Stimulated activated naive CD4-positive, alpha-beta T cell (primary cell): ENCODE results near the gene PPP1R26.
"Not testable (repeated sequence)": the region's sequence is repeated elsewhere in the genome, so short reads cannot be mapped to it uniquely, and the experiment has no call there.

Source experiments
- DNase-seq, 6 experiments: peaks; one replicate each; lab custom pipeline; 2025; lab: John Stamatoyannopoulos, UW

PPP1R26 gene

DNA sequence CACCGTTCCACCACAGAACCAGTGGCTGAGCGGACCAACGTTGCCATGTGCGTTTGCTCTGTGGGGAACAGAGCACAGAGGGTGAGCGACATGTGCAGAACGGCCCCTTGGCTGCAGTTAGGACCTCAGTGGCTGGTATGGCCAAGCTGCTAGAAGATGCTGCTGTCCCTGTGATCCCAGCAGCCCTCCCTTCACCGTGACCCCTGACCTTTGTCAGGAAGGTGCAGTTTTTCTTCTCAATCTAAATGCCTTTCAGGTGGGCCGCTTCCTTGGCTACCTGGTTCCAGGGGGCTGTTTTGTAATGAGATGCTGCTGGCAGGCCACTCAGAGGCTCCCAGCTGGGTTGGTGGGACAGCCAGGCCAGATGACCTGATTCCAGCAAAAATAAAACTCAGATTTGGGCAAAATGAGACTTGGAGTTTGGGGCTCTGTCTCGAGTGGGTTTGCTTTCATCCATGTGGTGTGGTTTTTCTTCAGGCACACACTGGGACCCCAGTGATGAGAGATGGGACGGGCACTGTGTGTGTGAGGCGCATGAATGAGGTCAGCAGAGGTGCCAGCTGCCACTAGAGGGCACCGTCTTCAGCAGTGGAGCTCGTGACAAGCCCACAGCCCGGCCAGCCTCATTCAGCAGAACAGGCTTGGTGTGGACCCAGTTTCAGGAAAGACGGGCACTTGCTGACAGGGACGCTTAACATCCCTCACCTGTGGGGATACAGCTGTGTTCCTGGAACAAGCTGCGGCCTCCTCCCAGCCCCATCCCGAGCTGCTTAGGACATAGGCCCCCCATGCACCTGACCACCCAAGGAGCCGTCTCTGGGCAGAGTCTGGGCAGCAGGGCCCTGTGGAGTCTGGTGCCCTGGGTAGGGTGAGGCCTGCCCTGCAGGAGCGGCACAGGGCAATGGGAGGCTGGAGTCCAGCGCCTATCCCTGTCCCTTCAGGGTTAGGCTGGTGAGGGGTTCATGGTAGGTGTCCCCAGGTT, 25.0 kb downstream of the PPP1R26 start:
- DNase-seq, result peak in 5 of 6 experiments; percentile 4 to 33 (median 24)

DNA sequence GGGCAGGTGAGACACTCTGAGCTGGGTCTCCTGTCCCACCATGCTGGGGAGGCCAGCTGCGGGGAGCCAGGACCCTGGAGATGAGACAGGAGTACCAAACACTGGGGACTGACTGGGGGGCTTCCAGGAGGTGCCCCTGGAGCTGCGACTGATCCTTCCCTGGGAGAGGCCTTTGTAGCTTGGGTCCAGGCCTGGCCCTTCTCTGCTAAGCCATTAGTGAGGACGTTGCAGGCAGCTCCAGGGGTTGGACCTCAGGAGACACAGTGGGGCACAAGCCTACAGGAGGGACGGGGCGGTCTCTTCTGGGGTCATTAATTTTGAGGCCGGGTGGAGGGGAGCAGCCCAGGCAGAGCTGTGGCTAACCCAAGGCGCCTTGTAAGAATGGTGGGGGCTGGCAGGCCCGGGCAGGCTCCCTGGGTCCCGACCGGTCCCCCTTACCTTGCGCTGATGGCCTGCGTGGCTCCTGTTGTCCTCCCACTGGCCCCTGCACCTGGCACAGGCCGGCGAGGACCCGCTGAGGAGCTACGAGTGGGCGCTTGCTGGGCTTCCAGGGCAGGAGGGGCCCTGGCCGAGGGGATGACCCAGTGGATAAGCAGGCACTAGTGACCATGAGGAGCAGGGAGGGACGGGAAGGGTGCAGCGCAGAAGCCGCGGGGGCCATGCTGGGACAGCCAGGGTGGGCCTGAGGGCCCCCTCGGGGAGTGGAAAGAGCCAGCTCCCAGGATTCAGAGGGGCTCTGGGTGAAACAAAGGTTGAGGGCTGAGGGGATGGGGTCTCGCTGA, 26.0 kb downstream of the PPP1R26 start:
- no peak for DNase-seq

DNA sequence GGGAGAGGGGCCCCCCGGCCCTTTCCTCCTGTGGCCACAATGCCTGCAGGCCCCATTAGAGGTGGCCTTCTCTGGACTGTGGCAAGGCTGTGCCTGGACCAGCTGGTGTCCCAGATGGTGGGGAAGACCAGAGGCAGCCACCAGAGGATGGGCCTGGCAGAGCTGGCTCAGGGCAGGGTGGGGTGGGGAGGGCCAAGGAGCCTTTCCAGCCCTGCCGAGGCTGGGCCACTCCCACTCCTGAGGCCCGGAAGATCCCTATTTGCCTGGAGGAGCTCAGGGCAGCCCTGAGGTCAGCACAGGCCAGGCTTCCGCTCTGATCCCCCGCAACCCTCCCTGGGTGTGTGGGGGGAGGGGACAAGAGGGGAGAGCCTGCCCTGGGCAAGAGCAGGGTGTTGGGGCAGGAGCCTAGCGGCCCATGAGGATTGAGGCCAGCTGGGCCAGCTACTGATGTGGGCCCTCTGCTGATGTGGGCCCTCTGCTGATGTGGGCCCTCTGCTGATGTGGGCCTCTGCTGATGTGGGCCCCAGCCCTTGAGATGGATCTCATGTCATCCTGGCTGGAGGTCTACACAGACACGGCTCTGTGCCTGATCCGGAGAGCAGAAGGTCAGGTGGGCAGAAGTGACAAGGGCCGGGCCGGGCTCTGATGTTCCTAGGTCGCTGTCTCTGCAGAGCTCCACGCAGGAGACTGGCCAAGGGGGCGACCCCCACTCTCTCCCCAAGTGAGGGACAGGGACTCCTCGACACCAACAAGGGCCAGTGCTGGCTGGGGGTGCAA, 26.9 kb downstream of the PPP1R26 start:
- no peak for DNase-seq

DNA sequence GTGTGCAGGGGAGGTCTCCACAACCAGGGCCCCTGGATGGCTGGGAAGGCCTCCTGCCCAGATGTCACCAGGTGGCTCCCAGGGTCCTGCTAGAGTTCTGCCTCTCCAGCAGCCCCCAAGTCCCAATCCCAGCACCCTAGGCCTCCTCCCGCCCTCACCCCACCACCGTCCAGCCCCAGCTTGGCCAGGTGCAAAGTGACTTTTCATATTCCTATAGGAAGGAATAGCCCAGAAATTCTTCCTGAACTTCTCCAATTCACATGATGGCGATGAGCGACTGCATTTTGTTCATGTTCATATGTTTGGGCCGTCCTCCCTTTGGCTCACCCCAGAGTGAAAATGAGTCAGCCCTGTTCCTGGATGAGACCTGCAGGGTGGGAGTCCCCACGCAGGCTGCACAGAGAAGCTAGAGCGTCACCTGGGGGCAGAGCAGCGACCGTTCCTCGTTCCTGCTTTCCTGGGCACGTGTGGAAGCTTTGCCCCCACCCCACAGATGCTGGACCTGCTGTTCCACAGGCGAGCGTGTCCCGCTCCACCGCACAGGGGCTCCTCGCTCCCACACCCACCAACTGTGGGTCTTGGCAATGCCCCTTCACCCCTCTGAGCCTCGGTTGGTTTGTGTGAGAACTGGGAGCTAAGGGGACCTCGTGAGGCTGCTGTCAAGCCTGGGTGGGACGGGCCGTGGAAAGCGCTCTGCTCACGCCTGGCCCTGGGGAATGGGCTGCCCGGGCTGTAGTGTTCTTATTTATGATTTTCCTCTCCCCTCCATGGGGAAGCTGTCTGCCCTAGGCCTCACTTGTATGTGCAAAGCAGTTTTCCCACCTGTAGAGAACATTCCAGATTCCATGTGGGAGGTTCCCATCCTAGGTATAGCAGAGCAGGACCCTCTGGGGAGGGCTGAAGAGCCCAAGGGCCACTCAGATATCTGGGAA, 27.8 kb downstream of the PPP1R26 start:
- DNase-seq, result no peak

DNA sequence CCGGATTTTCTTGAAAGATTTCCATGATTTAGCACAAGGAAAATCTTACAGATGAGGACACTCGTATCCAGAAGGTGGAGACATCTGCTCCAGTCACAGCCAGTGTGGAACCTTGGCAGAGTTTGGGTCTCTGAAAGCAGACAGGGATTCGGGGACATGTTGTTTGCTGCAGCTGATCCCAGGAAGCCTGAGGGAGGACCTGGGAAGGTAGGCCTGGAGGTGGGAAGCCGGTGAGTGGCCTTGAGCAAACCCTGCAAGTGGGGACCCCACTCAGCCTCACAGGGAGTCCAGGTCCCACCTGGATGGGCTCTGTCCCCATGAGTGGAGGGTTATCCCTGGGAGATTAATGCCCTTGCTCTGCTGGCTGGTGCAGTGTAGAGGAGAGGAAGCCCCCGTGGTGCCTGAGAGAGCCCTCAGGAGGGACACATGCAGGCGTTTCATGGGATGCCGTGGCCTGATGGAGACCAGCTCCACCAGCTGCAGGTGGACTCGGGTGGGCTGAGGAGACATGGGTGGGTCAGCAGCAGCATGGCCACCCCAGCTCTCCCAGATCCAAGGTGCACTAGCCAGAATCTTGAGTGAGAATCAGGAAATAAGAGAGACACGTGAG, 28.7 kb downstream of the PPP1R26 start:
- no peak for DNase-seq

DNA sequence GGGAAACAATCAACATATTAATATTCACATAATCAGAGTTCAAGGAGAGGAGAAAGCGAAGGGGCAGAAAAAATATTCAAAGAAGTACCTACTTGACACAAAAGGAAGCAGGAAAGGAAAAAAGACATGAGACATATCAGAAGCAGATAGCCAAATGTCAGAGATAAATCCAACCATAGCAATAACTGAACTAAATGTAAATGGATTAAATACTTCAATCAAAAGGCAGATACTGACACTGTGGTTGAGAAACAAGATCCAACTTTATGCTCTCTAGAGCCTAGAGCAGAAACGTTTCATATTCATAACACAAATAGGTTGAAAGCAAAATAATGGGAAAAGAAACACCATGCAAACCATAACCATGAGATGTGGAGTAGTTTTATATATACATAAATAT, 29.9 kb downstream of the PPP1R26 start:
- no peak for DNase-seq

DNA sequence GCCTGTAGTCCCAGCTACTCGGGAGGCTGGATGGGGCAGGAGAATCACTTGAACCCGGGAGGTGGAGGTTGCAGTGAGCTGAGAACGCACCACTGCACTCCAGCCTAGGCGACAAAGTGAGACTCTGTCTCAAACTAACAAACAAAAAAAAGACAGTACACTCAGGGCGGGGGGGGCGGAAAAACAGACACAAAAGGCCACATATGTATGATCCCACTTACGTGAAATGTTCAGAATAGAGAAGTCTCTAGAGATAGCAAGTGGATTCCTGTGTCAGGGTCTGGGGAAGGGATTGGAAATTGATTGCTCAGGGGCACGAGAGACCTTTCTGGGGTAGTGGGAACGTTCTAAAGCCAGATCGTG, 32.6 kb downstream of the PPP1R26 start:
- DNase-seq, result no peak

DNA sequence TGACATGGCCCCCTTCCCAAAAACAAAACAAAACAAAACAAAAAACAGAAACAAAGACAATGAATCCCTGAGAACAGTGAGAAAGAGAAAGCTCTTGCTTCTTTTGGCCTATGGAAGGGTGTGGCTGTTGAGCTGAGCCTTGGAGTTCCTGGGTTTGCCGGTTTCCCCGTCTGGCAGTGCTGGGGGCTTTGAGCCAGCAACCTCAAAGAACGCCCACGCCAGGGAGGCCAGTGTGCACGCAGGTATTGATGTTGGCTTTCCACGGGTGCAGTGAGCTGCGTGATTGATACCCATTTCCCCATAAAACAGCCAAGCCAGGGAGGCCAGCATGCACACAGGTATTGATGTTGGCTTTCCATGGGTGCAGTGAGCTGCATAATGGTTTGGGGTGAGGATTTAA, 33.3 kb downstream of the PPP1R26 start:
- DNase-seq, result no peak

DNA sequence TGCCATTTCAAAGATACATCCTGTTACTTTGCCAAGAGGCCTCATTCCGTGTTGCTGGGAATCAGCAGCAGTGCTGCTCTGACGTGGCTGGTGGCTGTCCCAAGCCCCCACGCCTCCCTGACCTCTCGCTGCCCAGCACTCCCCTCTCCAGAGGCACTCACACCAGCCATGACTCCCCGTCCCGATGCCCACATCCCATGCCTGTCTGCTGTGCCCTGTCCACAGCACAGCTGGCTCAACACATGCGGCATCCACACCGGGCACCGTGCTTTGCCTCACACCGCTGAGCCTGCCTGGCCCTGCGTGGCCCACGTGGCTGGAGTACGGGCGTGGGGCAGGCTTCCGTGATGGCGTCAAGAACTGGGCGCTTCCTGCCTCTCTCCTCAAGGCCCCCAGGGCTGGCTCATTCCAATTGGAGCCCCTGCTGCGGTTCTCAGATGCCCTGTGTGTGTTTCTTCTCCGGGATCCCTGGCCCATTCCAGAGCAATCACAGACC, 33.8 kb downstream of the PPP1R26 start:
- DNase-seq, result no peak

DNA sequence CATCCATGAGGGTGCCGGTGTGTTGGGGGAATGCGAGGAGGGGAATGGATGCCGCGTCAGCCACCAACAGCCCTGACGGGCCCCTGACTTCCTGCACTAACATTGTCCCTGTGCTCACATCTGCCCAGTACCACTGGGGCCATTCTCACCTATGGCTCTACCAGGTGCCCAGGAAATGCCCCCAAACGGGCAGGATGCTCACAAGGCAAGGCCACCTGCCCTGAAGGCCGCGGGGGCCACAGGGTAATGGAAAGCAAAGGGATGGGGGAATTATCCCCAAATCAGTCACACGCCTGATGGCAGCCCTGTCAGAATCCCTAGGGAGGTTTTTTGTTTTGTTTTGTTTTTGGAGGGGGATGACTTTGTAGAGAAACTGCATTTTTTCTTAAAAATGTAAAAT, 34.3 kb downstream of the PPP1R26 start:
- not testable (repeated sequence) for DNase-seq

DNA sequence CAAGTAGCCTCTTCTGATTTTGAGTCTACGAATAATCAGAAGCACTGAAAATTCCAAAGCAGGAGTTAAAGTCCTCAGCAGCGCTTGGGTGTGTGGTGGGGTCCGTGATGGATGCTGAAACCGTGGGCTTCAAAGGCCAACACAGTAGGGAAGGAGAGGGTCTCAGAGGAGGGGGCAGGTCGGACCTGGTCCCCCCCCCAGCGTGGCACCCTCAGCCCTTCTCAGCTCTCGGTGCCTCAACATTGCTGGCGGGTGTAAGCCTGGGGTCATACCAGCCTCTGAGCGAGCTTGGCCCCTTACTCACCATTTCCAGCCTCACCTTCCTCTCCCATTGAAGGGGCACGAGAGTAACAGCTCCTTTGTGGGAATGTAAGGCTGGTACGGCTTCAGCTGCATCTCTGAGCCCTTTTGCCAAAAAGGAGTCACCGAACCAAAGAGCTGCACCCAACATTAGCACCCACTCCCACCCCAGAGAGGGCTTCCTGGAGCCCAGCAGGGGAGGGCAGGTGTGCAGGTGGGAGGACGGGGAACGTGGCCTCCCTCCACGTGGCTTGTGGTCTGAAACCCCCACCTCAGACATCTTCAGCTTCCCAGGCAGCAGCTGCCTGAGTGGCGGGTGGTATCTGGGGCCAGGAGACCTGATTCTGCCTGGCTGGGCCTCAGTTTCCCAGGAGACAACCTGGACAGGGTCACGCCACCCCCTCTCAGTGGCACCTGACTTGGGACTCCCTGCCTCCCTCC, 34.9 kb downstream of the PPP1R26 start:
- DNase-seq, result no peak

DNA sequence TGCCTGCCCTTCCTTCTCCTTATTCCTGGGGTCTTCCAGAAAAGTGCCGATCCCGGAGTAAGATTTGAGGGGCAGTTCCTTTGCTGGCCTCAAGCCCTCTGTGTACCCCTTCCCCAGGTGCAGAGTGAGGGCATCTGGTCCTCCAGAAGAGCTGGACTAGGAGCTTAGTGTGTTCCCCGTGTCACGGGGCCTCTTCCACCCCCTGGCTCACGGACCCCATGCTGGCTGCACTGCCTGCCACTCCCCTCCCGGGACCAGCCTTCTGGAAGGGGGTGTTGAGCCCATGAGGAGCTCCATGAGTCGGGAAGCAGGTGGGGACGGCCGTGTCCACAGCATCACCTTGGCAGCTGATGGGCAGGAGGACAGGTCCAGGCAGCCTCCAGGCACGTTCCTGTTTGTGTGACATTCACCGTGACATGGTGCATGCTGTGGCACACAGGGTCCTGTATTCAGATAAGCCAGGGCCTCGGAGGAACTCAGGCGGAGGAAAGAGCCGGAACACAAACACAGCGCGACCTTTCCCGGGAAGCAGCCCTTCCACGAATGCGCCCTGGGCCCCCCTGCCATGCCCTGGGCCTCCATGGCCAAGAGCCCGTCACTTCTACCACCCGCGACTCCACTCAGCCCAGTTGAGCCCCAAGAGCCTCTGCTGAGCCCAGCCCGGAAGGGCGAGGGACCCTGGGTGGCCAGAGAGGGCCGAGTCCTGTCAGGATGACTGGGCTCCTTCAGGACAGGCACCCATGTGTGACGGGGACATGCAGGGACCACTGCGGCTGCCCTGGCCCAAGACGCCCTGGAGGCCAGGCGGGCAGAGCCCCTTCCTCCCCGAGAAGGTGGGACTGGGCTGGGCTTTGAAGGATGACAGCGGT, 35.7 kb downstream of the PPP1R26 start:
- DNase-seq, result no peak

DNA sequence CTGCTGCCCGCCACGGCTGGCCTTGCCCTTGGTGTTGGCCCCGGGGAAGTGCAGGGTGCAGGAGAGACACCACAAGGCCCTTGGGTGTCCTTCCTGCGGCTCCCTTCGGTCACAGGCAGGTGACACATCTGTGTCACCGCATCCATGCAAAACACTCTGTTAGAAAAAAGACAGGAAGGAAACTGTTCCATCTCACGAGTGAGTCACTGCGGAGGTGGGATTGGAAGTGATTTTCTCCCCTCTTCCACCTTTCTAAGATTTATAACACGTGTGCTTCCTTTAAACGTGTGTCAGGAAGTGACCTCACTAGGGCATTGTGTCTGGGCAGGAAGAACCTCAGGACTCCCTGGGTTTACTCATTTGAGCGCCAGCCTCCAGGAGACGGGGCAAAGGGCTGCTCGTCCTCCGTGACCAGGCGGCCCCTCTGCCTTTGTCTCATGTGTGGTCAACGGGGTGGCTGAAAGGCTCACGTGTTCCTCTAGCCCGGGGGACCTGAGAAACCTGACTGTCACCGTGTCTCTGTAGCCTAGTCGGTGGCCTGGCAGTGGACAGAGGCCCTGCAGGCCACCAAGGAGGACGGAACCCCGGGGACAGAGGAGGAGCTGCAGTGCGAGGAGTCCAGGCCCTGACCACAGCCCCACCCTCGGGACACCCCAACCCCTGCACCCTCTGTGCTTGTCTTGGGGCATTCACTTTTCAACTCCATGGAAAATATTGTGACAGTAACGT, 36.7 kb downstream of the PPP1R26 start:
- no peak for DNase-seq

DNA sequence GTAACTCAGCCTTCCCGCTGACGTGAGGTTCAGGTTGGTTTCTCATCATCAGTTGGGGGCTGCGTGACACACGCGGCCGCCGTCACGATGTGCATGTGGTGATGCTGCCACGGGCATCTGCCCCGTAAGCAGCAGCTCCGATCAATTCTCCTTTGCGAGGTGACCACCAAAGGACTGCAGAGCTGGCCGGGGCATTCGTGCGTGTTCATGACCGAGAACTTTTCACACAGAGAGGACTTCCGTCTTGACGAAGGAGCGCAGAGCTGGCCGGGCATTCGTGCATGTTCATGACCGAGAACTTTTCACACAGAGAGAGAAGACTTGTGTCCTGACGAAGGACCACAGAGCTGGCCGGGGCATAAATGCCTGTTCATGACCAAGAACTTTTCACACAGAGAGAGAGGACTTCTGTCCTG, 37.8 kb downstream of the PPP1R26 start:
- DNase-seq, result no peak

DNA sequence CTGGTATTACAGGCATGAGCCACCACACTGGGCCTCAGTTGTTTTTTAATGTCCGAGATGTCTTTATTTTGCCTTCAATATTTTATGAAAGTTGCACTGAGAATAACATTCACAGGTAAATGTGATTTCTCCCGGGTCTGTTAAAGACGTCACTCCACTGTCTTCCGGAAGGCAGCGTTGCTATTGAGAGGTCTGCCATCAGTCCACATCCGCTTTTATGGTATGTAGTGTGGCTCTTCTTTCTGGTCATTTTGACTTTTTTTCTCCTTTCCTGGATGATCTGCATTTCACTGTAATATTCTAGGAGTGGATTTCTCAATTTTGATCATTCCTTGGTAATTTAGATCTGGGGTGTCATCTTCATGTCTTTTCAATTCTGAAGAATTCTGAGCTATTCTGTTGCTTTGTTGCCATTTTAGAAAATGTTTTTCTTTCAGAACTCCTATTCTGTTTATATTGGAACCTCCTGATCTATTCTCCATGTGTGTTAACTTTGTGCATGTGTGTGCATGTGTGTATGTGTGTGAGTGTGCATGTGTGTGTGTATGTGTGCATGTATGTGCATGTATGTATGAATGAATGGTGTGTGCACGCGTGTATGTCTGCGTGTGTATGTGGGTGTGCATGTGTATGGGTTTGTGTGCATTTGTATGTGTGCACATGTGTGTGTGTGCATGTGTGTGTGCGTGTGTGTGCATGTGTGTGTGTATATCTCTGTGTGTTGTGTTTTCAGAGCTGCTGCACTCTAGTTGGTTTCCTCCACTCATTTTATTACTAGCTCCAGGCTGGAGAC, 39.8 kb downstream of the PPP1R26 start:
- no peak for DNase-seq

DNA sequence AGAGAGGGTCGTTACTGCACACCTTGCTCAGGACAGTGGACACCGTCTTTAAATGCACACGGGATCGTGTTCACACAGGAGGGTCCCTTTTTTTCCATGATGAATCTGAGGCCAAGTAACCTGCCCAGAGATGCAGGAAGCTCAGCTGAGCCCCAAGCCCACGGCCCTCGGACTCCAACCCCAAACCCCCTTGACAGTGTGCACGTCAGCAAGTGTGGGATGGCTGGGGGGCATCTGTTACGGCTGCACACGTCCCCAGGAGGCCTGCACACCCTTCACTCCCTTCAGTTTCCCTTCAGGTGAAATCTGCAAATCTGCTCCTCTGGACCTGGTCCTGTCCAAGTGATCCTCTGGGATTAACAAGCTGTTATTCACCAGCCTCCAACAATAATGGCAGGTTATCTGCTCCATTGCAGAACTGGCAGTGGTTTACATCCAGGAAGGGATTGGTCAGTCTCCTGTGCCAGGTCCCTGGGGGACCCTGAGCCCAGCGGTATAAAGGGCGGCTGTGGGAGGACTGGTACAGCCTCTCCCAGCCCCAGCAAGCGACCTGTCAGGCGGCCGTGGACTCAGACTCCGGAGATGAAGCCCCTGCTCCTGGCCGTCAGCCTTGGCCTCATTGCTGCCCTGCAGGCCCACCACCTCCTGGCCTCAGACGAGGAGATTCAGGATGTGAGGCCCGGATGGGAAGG, 41.5 kb downstream of the PPP1R26 start, which contains the start of gene LCN1:
LCN1 (plus strand) TSS at position 525 of the 692 bp plus-strand sequence; CDS start at position 583, 58 bp downstream.
- no peak for DNase-seq
